Raji (cell line): ENCODE measurements around the gene MAP1LC3B2.

Experiments
- POLR2A ChIP-seq: IDR thresholded peaks from 2 replicates; pipeline ENCODE4 v1.6.1; 2011; ENCODE audit warnings: low read depth, low read length, control low read depth; ENCODE audit not compliant: insufficient read depth

Gene MAP1LC3B2

DNA sequence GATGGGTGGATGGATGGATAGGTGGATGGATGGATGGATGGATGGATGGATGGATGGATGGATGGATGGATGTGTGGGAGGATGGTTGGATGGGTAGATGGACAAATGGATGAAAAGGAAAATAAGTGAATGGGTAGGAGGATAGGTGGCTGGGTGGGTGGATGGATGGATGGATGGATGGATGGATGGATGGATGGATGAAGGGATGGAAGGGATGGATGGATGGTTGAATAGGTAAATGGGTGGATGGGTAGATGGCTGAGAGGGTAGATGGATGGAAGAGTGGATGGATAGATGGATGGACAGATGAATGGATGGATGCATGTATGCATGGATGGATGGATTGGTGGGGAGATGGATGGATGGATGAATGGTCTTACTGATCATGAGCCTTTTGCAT, 36.5 kb downstream of the MAP1LC3B2 start:
- no peak for TF ChIP-seq POLR2A

DNA sequence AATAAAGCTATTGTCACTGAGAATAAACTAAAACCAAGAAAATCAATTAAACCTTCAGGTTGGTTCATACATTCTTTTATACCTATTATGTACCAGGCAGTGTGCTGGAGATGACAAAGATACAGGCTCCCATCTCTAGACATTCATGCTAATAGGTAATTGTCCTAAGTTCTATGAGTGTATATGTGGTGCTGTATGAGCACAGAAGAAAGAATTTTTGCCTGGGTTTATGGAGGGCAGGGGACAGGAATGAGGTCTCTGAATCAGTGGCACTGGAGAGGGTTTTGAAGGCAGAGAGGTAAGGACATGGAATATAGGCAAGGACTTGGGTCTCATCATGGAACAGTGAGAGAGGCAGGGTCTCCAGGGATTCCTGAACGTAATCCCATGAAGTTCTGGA, 38.7 kb downstream of the MAP1LC3B2 start:
- no peak for TF ChIP-seq POLR2A

DNA sequence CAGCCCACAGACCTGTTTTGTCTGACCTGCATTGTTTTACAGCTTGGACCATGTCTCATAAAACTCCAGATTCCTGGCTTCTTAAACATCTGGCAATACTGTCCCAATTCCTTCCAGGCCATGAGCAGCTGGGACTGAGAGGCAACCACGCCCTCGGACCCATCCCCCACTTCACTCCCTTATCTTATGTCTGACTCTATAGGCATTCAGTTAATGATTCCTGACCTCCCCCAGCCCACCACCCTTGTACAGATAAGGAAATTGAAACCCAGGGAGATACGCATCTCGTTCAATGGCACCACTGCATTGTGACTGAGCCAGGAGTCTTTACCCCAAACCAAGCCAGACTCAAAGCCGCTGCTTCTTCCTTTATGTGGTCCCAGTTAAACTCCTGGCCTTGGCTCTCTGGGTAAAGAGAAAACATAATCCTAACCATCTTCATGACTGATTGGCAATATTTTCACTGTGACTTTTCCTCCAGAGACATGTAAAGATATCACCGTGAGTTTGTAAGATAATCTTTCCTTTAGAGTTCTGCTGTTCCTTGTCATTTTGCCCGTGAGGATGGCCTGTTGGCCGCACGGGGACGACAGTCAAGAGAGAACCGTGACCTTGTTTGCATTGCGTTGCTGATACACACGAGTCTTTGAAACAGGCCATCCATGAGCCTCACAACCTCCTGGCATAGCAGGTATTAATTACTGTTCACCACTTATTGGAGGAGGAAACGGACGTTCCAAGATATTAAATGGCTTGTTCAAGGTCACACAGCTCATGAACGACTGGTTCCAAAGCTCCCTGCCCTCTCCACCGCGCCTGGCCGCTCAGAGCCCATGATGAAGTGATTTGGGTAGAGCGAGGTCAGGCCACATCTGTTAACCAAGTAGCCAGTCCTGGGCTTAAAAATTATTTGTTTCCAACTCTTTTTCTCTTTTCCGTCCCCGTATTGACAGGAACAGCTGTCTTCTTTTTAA, 39.4 kb downstream of the MAP1LC3B2 start:
- no peak for TF ChIP-seq POLR2A

DNA sequence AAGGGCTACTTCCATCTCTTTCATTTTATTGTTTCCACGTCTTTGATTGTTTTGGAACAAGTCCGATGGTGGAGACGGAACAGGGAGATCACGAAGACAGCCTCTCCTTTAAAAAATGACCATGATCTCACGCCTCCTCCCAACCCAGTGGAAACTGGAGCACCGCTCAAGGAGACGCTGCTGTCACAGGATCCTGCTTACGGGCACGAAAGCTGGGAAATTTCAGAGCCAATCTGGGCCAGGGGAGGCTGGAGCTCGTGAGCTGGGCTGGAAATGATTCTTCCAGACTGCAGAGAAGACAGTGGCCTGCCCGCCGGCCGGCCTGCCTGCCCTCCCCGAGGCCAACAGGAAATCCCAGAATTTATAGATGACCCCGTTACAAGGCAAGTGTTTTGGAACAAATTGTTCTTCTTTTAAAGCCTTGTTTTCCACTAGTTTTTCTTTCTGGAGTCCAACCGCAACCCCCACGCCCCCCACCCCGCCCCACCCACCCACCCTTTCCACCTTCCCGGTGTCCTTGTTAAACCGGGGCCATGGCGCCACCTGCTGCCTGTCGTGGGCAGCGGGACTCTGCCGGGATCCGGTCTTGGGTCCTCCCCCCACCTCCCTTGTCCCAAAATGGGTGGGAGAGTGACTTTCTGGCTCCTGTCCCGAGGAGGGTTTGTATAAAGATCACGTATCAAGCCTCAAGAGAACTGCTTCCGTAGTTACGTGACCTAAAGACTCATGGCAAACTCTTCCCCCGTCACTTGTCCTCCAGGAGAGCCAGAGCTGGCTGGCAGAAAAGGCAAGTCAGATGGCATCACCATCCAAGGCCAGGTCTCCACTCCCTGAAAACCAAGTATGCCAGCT, 40.3 kb downstream of the MAP1LC3B2 start:
- no peak for TF ChIP-seq POLR2A

- TF ChIP-seq POLR2A: no peak
Observed at GRCh38 chr12:116600959-116601918, 42.1 kb downstream of the MAP1LC3B2 start.

GRCh38 chr12:116601933-116602810, 43.0 kb downstream of the MAP1LC3B2 start:
- no peak for TF ChIP-seq POLR2A

- no peak for TF ChIP-seq POLR2A
Observed at GRCh38 chr12:116603546-116604177, 44.5 kb downstream of the MAP1LC3B2 start.

- TF ChIP-seq POLR2A: no peak
Observed at GRCh38 chr12:116604178-116604895, 45.2 kb downstream of the MAP1LC3B2 start.

DNA sequence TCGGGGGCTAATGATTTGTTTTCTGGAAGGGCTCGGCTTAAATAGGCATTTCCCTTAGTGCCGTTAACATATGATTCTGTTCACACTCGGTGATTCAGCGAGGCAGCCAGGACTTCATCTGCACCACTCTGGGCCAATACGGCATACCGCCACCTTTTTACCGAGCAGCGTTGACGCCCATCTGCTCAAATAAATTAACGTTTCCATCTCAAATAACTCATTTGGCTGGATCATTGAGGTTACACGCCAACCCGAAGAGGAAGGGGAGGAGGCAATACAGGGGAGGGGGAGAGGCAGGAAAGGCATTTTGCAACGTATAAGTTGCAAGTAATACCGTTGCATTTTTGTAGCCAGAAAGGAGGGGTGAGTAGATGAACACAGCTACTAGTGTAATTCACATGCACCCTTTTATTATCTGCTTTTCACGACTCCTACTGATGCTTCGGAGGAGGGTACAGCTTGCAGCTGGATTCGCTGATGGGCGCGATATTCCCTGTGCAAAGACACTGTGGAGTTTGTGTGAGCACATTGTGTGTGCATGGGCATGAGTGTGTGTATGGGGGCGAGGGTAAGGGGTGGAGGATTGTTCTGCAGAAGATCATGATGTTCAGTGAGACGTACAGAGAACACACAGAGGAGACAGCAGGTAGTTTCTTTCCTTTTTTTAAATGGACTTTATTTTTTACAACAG, 45.9 kb downstream of the MAP1LC3B2 start:
- no peak for TF ChIP-seq POLR2A

- no peak for TF ChIP-seq POLR2A
Observed at GRCh38 chr12:116606397-116606796, 47.2 kb downstream of the MAP1LC3B2 start.

GRCh38 chr12:116607039-116607438, 47.9 kb downstream of the MAP1LC3B2 start:
- TF ChIP-seq POLR2A: no peak
